NB4 (cell line): ENCODE data around the gene COTL1.

ENCODE experiments used
- POLR2A ChIP-seq: IDR thresholded peaks from 2 replicates; pipeline ENCODE4 v1.6.1; 2011; ENCODE audit warnings: mild to moderate bottlenecking; ENCODE audit not compliant: insufficient read length; ENCODE audit errors: extremely low read depth
- TF ChIP-seq, protein P1 (sequence below): IDR thresholded peaks from 2 replicates; pipeline ENCODE4 v1.6.1; 2011; ENCODE audit warnings: low read depth, low read length
- TF ChIP-seq, protein P2 (sequence below): IDR thresholded peaks from one replicate; pipeline ENCODE4 v1.5.1; 2012; ENCODE audit warnings: low read depth, low read length

DNA sequence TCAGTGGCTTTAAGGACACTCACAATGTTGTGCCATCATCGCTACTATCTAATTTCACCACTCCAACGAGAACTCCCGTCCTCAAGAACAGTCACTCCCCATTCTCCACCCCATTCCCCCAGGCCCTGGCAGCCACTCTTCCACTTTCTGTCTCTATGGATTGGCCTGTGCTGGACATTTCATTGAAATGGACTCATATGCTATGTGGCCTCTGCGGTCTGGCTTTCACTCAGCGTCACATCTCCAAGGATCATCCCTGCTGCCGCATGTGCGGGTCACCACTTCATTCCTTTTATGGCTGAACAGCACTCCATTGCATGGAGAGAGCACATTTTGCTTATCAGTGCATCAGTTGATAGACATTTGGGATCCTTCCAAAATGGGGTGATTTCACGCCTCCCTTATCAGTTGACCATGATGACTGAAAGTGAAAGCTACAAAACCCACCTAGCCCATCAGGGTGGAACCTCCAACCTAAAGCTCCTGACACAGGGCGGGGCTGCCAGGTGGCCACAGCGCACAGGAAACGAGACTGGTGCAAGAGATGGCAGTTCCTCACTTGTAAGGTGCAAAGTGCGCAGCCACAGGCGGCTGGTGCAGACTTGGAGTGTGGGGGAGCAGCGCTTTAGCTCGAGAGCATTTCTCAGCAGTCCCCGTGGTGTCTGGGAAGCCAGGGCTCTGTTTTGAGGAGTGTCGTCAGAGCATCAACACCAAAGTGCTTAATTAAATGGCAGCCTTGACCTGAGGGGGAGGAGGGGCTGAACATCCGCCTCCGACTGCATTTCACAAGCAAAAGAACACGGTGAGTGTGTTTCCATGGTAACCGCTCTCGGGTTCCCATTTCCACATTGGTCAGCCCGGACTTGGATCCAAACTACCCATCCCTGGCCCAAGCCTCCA is 23.8 kb downstream of the COTL1 start:
- TF ChIP-seq, protein P1, sequence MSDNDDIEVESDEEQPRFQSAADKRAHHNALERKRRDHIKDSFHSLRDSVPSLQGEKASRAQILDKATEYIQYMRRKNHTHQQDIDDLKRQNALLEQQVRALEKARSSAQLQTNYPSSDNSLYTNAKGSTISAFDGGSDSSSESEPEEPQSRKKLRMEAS: peak; percentile 30; the same call in 1 of the 2 replicates
- TF ChIP-seq, protein P2, sequence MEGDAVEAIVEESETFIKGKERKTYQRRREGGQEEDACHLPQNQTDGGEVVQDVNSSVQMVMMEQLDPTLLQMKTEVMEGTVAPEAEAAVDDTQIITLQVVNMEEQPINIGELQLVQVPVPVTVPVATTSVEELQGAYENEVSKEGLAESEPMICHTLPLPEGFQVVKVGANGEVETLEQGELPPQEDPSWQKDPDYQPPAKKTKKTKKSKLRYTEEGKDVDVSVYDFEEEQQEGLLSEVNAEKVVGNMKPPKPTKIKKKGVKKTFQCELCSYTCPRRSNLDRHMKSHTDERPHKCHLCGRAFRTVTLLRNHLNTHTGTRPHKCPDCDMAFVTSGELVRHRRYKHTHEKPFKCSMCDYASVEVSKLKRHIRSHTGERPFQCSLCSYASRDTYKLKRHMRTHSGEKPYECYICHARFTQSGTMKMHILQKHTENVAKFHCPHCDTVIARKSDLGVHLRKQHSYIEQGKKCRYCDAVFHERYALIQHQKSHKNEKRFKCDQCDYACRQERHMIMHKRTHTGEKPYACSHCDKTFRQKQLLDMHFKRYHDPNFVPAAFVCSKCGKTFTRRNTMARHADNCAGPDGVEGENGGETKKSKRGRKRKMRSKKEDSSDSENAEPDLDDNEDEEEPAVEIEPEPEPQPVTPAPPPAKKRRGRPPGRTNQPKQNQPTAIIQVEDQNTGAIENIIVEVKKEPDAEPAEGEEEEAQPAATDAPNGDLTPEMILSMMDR: no peak
- TF ChIP-seq POLR2A: no peak
